ENCODE data around the gene HSPA1B.

DNA sequence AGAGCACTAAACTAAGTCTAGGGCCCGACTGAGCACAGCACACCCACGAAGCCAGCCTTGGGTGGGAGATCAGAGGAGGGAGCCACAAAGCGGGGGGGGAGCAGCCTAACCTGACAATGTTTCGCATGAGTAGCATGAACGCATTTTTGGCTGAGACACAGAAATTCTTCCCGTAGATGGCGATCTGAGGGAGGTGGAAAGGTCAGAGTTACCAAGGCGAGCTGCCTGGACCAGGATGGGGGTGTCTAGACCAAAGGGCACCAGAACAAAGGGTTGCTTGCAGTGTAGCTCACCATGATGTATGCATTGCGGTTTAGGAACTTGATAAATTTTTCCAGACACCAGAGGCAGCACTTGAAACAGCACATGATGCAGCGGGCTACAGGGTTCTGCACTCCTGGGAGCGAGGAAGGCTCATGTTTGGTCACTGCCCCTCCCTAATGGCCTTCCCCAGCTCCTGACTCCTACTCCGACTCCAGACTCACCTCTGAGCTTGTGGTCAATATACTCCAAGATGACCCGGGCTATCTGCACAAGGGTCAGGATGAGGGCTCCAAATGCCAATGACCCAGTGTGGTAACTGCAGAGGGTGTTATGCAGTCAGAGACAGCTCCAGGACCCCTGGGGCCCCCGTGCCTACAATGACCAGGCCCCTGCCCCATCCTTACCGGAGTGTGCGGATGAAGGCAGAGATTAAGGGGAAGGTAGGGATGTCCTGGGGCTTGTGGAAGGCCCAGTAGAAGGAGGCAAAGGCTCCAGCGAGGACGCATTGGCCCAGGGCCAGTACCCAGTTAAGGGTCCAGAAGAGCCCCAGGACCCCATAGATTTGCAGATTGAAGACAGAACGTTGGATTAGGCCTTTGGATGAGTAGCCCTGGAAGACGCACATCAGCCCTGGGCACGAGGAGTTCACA lies 37.9 kb downstream of the HSPA1B start:
- TF ChIP-seq, protein P1, sequence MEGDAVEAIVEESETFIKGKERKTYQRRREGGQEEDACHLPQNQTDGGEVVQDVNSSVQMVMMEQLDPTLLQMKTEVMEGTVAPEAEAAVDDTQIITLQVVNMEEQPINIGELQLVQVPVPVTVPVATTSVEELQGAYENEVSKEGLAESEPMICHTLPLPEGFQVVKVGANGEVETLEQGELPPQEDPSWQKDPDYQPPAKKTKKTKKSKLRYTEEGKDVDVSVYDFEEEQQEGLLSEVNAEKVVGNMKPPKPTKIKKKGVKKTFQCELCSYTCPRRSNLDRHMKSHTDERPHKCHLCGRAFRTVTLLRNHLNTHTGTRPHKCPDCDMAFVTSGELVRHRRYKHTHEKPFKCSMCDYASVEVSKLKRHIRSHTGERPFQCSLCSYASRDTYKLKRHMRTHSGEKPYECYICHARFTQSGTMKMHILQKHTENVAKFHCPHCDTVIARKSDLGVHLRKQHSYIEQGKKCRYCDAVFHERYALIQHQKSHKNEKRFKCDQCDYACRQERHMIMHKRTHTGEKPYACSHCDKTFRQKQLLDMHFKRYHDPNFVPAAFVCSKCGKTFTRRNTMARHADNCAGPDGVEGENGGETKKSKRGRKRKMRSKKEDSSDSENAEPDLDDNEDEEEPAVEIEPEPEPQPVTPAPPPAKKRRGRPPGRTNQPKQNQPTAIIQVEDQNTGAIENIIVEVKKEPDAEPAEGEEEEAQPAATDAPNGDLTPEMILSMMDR (conservative IDR thresholded peaks at IDR 0.05; ENCODE audit: low read depth, low read length), result no peak
- TF ChIP-seq EZH2phosphoT487 (IDR thresholded peaks at IDR 0.05; ENCODE audit: borderline replicate concordance, low read length), result no peak

Measured in PC-3 (cell line).